ENCODE measurements around the gene GGNBP2.

Gene GGNBP2

GRCh38 chr17:36532435-36532975 is 12.2 kb upstream of the GGNBP2 start:
- CTCF ChIA-PET = no interaction called here
- peaks cover 39% of the 10 kb centered on the region for H3K36me3 Mint-ChIP-seq

DNA sequence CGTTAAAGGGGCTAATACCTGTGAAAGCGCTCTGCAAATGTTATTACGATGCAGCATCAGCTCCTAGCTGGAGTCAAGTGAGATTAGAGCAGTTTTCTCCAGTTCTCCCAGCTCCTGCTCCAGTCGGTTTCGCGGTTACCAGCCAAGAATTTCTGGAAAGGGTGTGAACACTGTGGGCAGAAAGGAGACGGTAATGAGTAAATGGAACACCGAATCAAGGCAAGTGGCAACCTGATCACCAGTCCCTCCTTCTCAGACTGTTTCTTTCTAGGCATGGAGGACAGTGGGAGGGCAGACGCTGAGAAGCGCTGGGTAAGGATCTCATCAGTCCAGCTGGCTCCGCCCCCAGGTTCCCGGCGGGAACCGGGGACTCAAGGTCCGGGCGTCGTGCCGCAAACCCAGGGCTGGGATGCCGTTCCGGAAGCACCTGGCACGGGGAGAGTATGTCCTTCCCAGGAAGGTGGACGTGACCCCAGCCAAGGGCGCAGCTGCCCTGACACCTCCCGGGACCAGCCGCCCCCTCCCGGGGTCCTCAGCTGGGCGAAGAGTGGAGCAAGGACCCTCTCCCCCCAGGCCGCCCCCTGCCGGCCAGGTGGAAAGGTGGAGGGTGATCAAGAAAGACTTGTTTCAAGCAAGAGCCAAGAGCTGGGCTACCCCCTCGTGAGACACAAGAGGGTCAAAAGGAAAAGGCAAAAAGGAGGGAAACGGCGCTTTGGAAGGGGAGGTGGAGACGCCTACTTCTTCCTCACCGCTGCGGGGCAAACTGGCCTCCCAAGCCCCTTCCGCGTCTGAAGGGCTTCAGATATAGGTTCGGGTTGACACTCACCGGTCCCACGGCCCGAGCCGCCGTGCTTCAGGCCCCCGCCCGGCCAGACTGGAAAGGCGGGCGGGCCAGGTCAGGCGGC is 10.5 kb upstream of the GGNBP2 start:
- Mint-ChIP-seq H3K27me3 (no peaks in the 10 kb centered on the region), H3K9me3 (no peaks in the 10 kb centered on the region), H3K4me3 (peak overlapping the region; percentile 97), H3K4me1 (peaks cover 47% of the 10 kb centered on the region), H3K36me3 (peaks cover 40% of the 10 kb centered on the region), H3K27ac (peak overlapping the region; percentile 98)
- CTCF ChIA-PET = interaction anchor here (0.8 to 1.7 kb wide), 5 partner anchors 10 to 68 kb away, joined by 3 to 5 read pairs (median 4); partner anchors contain the start of gene MRM1
- DNase-seq = peak; percentile 62

More at GRCh38 chr17:36532435-36532975, 12.2 kb upstream of the GGNBP2 start:
- H3K9me3 Mint-ChIP-seq = no peaks in the 10 kb centered on the region
- no peak overlapping the region for H3K27ac Mint-ChIP-seq
- peaks cover 45% of the 10 kb centered on the region for H3K4me1 Mint-ChIP-seq
- no peaks in the 10 kb centered on the region for H3K27me3 Mint-ChIP-seq
- H3K4me3 Mint-ChIP-seq = peak overlapping the region; percentile 27
- DNase-seq = no peak

DNA sequence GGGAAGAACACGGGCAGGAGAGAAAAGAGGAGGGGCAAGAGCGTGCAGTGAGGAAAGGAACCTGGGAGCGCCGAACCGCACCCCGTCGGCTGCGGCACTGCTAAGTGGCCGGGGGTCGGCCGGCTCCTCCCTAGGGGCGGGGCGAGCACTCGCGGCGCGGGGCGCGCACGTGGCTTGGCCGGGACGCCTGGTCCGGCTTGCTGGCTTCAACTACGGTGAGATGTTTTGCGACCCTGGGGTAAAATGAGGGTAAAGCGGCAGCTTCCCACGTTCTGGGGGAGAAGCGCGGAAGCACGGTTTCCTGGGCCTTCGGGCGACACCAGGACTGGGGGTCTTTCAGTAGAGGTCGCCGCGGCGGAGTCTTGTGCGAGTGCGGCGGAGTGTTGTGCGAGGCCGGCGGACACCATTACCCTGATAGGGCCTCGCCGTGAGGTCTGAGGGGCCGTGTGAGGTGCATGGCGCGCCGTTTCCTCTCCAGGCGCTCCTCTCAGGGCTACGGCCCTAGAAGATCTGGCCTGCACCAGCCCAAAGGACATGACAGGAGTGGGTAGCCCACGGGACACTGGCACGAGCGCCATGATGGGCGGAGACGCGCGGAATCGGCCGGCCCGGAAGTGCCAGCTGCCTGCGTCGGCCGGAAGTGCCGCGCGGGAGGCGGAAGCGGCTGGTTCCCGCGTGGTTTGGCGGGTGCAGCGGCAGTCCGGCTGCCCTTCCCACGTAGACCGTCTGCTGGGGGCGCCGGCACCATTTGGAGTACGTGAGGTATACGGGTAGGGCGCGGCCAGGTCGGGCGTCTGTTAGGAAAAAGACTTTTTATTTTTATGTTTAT is 9.7 kb upstream of the GGNBP2 start, which contains the start of the genes MYO19 and PIGW:
TSS of gene MYO19 (minus strand) at position 29 of the 829 bp plus-strand sequence. CDS start 2,330 bp downstream, outside the sequence.
TSS of gene PIGW (plus strand) at position 148 of the 829 bp plus-strand sequence. CDS start 2,115 bp downstream, outside the sequence.
- peaks cover 41% of the 10 kb centered on the region for H3K4me1 Mint-ChIP-seq
- H3K27ac Mint-ChIP-seq = peak within 1 kb of the TSS; percentile 98
- H3K36me3 Mint-ChIP-seq = peaks cover 35% of the 10 kb centered on the region
- H3K9me3 Mint-ChIP-seq = no peaks in the 10 kb centered on the region
- CTCF ChIA-PET = interaction anchor here (0.8 to 1.7 kb wide), 3 partner anchors 9 to 17 kb away, joined by 3 to 5 read pairs (median 3); no protein-coding TSS in a partner anchor
- H3K27me3 Mint-ChIP-seq = no peaks in the 10 kb centered on the region
- peak; percentile 91 for DNase-seq
- H3K4me3 Mint-ChIP-seq = peak within 1 kb of the TSS; percentile 97

DNA sequence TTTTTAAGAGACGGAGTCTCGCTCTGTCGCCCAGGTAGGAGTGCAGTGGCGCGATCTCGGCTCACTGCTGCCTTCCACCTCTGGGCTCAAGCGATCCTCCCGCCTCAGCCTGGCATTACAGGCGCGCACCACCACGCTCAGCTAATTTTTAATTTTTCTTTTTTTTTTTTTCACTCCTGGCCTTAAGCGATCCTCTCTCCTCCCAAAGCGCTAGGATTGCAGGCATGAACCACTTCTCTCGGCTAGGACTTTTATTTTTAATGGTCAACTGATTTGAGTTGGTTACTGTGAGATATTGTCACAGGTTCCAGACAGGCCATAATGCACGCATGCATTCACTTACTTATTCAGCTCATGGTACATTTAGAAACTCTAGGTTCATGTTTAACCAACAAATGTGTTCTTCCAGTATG is 9.0 kb upstream of the GGNBP2 start:
- H3K4me3 Mint-ChIP-seq = peak overlapping the region; percentile 97
- peak overlapping the region; percentile 98 for H3K27ac Mint-ChIP-seq
- DNase-seq = no peak
- peaks cover 41% of the 10 kb centered on the region for H3K4me1 Mint-ChIP-seq
- no peaks in the 10 kb centered on the region for H3K27me3 Mint-ChIP-seq
- CTCF ChIA-PET = interaction anchor here (0.6 to 0.7 kb wide), 2 partner anchors 59 to 84 kb away, joined by 3 to 4 read pairs; no protein-coding TSS in a partner anchor
- no peaks in the 10 kb centered on the region for H3K9me3 Mint-ChIP-seq
- peaks cover 35% of the 10 kb centered on the region for H3K36me3 Mint-ChIP-seq

DNA sequence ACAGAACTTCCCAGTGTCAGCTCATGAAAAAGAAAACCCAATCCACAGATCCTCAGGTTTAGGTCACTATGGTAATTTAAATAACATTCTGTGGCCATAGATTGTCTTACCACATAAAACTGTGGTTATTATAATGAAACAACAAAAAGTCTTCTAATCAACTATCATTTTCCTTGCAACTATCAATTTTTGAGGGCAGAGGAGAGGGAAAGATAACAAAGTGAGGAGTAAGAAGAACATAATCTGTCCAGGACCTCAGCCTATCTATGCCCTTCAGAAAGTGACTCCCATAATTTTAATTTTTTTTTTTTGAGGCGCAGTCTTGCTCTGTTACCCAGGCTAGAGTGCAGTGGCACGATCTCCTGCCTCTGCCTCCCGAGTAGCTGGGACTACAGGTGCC is 4.0 kb upstream of the GGNBP2 start:
- CTCF ChIA-PET = no interaction called here
- H3K4me3 Mint-ChIP-seq = no peak overlapping the region
- DNase-seq = no peak
- no peaks in the 10 kb centered on the region for H3K27me3 Mint-ChIP-seq
- peaks cover 37% of the 10 kb centered on the region for H3K4me1 Mint-ChIP-seq
- H3K9me3 Mint-ChIP-seq = no peaks in the 10 kb centered on the region
- peaks cover 21% of the 10 kb centered on the region for H3K36me3 Mint-ChIP-seq
- H3K27ac Mint-ChIP-seq = no peak overlapping the region

DNA sequence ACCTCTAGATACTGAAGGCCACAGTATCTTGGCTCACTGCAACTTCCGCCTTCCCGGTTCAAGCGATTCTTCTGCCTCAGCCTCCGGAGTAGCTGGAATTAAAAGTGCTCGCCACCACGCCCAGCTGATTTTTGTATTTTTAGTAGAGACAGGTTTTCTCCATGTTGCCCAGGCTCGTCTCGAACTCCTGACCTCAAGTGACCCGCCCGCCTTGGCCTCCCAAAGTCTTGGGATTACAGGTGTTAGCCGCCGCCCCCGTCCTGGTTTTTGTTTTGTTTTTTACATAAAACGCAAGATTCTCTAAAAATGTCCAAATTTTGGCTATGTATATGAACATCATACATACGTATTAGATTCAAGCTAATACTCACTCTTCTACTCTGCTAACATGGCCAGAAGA is 2.0 kb upstream of the GGNBP2 start:
- CTCF ChIA-PET = no interaction called here
- DNase-seq = no peak
- no peak overlapping the region for H3K4me3 Mint-ChIP-seq
- peak overlapping the region; percentile 14 for H3K27ac Mint-ChIP-seq
- H3K36me3 Mint-ChIP-seq = peaks cover 27% of the 10 kb centered on the region
- no peaks in the 10 kb centered on the region for H3K9me3 Mint-ChIP-seq
- H3K4me1 Mint-ChIP-seq = peaks cover 29% of the 10 kb centered on the region
- no peaks in the 10 kb centered on the region for H3K27me3 Mint-ChIP-seq

DNA sequence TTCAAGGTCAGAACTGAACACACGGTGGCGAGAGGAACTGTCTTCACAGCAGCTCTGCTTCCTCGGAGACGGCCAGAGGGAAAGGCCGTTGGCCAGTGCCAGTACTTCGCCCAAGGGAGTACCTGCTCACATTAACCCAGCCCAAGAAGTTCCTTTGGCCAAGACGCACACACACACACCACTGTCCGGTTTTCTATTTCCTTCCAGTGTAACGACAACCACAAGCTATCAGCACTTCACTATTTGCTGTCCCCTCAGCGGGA is 744 bp upstream of the GGNBP2 start:
- Mint-ChIP-seq H3K27me3 (no peaks in the 10 kb centered on the region), H3K27ac (peak overlapping the region; percentile 99), H3K4me1 (peaks cover 37% of the 10 kb centered on the region), H3K9me3 (no peaks in the 10 kb centered on the region), H3K36me3 (peaks cover 31% of the 10 kb centered on the region), H3K4me3 (peak overlapping the region; percentile 82)
- DNase-seq = peak; percentile 46
- CTCF ChIA-PET = interaction anchor here (1.3 kb wide), 2 partner anchors 10 to 57 kb away, joined by 5 to 6 read pairs; partner anchors contain the start of genes MRM1, MYO19 and PIGW

DNA sequence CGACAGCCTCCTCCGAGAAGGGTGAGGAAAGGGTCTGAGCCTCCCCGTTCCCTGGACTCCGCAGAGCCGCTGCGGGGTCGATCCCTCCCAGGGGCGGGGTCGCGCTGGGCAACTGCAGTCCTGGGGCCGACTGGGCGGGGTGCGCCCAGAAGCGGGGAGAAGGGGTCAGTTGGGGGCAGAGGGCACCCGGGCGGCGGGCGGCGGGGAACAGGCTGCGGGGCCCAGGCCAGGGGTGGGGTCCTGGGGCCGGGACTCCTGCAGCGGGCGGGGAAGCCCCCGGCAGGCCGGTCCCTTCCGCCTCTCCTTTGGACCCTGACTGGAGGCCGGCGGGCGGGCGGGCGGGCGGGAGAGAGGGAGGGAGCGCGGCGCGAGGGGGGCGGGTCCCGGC is 352 bp downstream of the GGNBP2 start:
- H3K36me3 Mint-ChIP-seq = peaks cover 36% of the 10 kb centered on the region
- H3K4me1 Mint-ChIP-seq = peaks cover 45% of the 10 kb centered on the region
- DNase-seq = no peak
- CTCF ChIA-PET = interaction anchor here (1.1 kb wide), 2 partner anchors 8 to 11 kb away, joined by 3 to 4 read pairs; no protein-coding TSS in a partner anchor
- H3K9me3 Mint-ChIP-seq = no peaks in the 10 kb centered on the region
- peak overlapping the region; percentile 99 for H3K27ac Mint-ChIP-seq
- peak overlapping the region; percentile 82 for H3K4me3 Mint-ChIP-seq
- H3K27me3 Mint-ChIP-seq = no peaks in the 10 kb centered on the region

DNA sequence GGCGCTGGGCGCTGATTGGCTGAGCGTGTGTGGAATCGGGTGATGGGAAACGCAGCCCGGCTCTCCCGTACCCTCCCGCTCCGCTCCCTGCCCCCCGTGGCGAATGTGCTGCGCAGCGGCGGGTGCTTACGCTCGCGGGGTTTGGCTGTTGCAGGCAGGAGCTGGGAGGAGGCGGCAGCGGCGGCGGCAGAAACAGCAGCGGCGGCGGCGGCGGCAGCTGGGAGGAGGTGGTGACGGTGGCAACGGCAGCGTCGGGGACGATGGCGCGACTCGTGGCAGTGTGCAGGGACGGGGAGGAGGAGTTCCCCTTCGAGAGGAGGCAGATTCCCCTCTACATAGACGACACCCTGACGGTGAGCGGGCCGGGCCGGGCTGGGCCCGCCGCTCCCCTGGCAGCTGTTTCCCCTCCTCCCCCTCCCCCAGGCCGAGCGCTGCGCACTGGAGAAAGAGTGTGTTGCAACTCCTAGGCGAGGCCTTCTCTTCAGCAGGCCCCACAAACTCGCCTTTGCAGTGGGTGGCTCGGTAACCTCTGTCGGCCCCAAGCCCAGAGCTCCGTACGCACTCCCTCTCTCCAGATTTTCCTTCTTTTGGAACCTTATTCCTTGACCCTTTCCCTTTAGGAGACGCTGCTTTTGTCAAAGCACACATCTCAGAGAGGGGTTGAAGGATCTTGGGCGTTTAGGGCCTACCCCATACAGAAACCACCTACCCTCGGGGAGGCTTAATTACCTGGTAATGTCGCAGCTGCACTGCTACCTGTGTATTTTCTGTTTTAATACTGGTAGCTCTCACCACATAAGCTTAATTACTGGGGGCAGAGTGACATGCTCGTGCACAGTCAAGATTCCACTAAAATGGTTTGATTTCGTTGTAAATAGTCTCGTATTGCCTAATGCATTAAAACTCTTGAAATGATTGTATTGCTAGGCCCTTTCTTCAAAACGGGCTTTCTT is 1.0 kb downstream of the GGNBP2 start:
- peak overlapping the region; percentile 99 for H3K27ac Mint-ChIP-seq
- no peaks in the 10 kb centered on the region for H3K27me3 Mint-ChIP-seq
- peaks cover 41% of the 10 kb centered on the region for H3K36me3 Mint-ChIP-seq
- H3K4me1 Mint-ChIP-seq = peaks cover 52% of the 10 kb centered on the region
- peak; percentile 98 for DNase-seq
- no peaks in the 10 kb centered on the region for H3K9me3 Mint-ChIP-seq
- CTCF ChIA-PET = interaction anchor here (1.1 kb wide), 2 partner anchors 9 to 12 kb away, joined by 3 to 4 read pairs; no protein-coding TSS in a partner anchor
- H3K4me3 Mint-ChIP-seq = peak overlapping the region; percentile 81

- peaks cover 56% of the 10 kb centered on the region for H3K4me1 Mint-ChIP-seq
- DNase-seq = no peak
- CTCF ChIA-PET = interaction anchor here (1.1 kb wide), 2 partner anchors 9 to 13 kb away, joined by 3 to 4 read pairs; no protein-coding TSS in a partner anchor
- no peaks in the 10 kb centered on the region for H3K9me3 Mint-ChIP-seq
- peak overlapping the region; percentile 99 for H3K27ac Mint-ChIP-seq
- peaks cover 40% of the 10 kb centered on the region for H3K36me3 Mint-ChIP-seq
- no peaks in the 10 kb centered on the region for H3K27me3 Mint-ChIP-seq
- H3K4me3 Mint-ChIP-seq = peak overlapping the region; percentile 81
Measured at GRCh38 chr17:36546418-36547093, 1.8 kb downstream of the GGNBP2 start.

- Mint-ChIP-seq H3K9me3 (no peaks in the 10 kb centered on the region), H3K4me3 (peak overlapping the region; percentile 81), H3K4me1 (peaks cover 63% of the 10 kb centered on the region), H3K27me3 (no peaks in the 10 kb centered on the region), H3K36me3 (peaks cover 43% of the 10 kb centered on the region), H3K27ac (peak overlapping the region; percentile 84)
- DNase-seq = no peak
- CTCF ChIA-PET = no interaction called here
Measured at GRCh38 chr17:36547776-36548175, 3.1 kb downstream of the GGNBP2 start.

GRCh38 chr17:36550491-36551417 is 6.0 kb downstream of the GGNBP2 start:
- DNase-seq = no peak
- H3K4me3 Mint-ChIP-seq = peak overlapping the region; percentile 1

More at GRCh38 chr17:36550491-36551417, 6.0 kb downstream of the GGNBP2 start:
- no peaks in the 10 kb centered on the region for H3K27me3 Mint-ChIP-seq
- CTCF ChIA-PET = no interaction called here
- H3K9me3 Mint-ChIP-seq = no peaks in the 10 kb centered on the region
- peaks cover 68% of the 10 kb centered on the region for H3K4me1 Mint-ChIP-seq
- H3K36me3 Mint-ChIP-seq = peaks cover 53% of the 10 kb centered on the region
- peak overlapping the region; percentile 86 for H3K27ac Mint-ChIP-seq
